H1 (cell line): ENCODE measurements around the gene UBE2F. TPM values are rescaled to one million over a fixed set of nuclear protein-coding genes. Genes with fewer than 3 reads are reported as not detected.

Experiments used
- BRCA1 ChIP-seq: IDR thresholded peaks from 2 replicates; pipeline ENCODE4 v1.6.1; 2012; ENCODE audit warnings: low read depth, low read length, improper control_type of control experiment
- CBX8 ChIP-seq: fragments of 300-800, 300-1000 bp; sonication (generic); IDR thresholded peaks from 2 replicates; pipeline ENCODE4 v1.7.1; 2016; ENCODE audit warnings: low read depth, low read length, borderline replicate concordance
- CTCF ChIP-seq, 3 experiments: IDR thresholded peaks; 1 replicate in 2 of 3; 2 replicates in 1 of 3; pipeline versions ENCODE4 v1.5.1 to v1.6.1; 2011; ENCODE audit warnings: low read length in 3 of 3, mild to moderate bottlenecking in 3 of 3, inconsistent platforms in 2 of 3, low read depth in 1 of 3, moderate library complexity in 1 of 3; ENCODE audit not compliant: insufficient read depth in 1 of 3; ENCODE audit errors: control extremely low read depth in 1 of 3
- EZH2 ChIP-seq: fragments of 200-600 bp; sonication (generic); IDR thresholded peaks from 2 replicates; pipeline ENCODE4 v1.7.1; 2012; ENCODE audit warnings: low read depth, mild to moderate bottlenecking, moderate library complexity, low read length, inconsistent platforms; ENCODE audit not compliant: severe bottlenecking
- PHF8 ChIP-seq: fragments of 200-600 bp; sonication (generic); conservative IDR thresholded peaks from 2 replicates; pipeline ENCODE4 v1.7.1; 2012; ENCODE audit warnings: low read depth, mild to moderate bottlenecking, inconsistent platforms, low read length, moderate library complexity
- TAF7 ChIP-seq: optimal IDR thresholded peaks from 2 replicates; pipeline ENCODE3; 2011; ENCODE audit warnings: low read depth, mild to moderate bottlenecking, inconsistent platforms, low read length, moderate library complexity, borderline replicate concordance
- polyA plus RNA-seq, 7 experiments: library from polyadenylated mRNA; depleted of rRNA in 3 of 7; stranded (reverse) in 5 of 7; unstranded in 2 of 7; fragments of >200 nt in 5 of 7; fragments of 200-250 nt in 2 of 7; gene quantifications; 1 replicate in 5 of 7; 2 replicates in 1 of 7; 4 replicates in 1 of 7; pipeline versions ENCODE4 v1.2.1 to v1.2.3, GENCODE V29; 2011 to 2013; ENCODE audit warnings: missing spikeins in 2 of 7, mixed read lengths in 2 of 7
- total RNA-seq: library from RNA; stranded (reverse); fragmentation: NEBNext Ultra II Directional; extraction: Animal tissue kit (Norgen Biotek cat#: 25700); gene quantifications from 2 replicates; pipeline ENCODE4 v1.2.1, GENCODE V29; 2021

The UBE2F gene
- total and polyA plus RNA-seq, 2 of the 8 experiments (the other 6 are each of a cell fraction or from before 2014, with no cell fraction given): 43.3 to 59.8 TPM

GRCh38 chr2:238082827-238083226, 116.0 kb downstream of the UBE2F start (continued):
- no peak for TF ChIP-seq CTCF (IDR thresholded peaks at IDR 0.05; ENCODE audit: control extremely low read depth in 1 of 3, insufficient read depth in 1 of 3, low read depth in 1 of 3, low read length in 3 of 3)
- TF ChIP-seq PHF8: no peak
- TF ChIP-seq CBX8: no peak
- TF ChIP-seq TAF7: no peak
- TF ChIP-seq EZH2: no peak
- no peak for TF ChIP-seq BRCA1
